ENCODE measurements around the gene FRMD4A. TPM values are rescaled to one million over a fixed set of nuclear protein-coding genes. Genes with fewer than 3 reads are reported as not detected.

FRMD4A gene
- total RNA-seq, 1 experiment from 2014 or later, result 7.0 TPM

- peaks cover 83% of the 10 kb centered on the region for H3K27me3 Mint-ChIP-seq (ENCODE audit: unreplicated experiment)
- CTCF ChIA-PET, result interaction anchor here (0.7 kb wide), 1 partner anchor 538 kb away, joined by 3 read pairs; no protein-coding TSS in a partner anchor
Observed at GRCh38 chr10:14318007-14318406, 12.7 kb downstream of the FRMD4A start.

GRCh38 chr10:14312014-14312413 is 18.7 kb downstream of the FRMD4A start:
- TF ChIP-seq, protein P1, sequence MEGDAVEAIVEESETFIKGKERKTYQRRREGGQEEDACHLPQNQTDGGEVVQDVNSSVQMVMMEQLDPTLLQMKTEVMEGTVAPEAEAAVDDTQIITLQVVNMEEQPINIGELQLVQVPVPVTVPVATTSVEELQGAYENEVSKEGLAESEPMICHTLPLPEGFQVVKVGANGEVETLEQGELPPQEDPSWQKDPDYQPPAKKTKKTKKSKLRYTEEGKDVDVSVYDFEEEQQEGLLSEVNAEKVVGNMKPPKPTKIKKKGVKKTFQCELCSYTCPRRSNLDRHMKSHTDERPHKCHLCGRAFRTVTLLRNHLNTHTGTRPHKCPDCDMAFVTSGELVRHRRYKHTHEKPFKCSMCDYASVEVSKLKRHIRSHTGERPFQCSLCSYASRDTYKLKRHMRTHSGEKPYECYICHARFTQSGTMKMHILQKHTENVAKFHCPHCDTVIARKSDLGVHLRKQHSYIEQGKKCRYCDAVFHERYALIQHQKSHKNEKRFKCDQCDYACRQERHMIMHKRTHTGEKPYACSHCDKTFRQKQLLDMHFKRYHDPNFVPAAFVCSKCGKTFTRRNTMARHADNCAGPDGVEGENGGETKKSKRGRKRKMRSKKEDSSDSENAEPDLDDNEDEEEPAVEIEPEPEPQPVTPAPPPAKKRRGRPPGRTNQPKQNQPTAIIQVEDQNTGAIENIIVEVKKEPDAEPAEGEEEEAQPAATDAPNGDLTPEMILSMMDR (IDR thresholded peaks at IDR 0.05; ENCODE audit: unreplicated experiment), result no peak
- H3K27me3 Mint-ChIP-seq (ENCODE audit: unreplicated experiment), result peaks cover 86% of the 10 kb centered on the region
- H3K27ac Mint-ChIP-seq (ENCODE audit: unreplicated experiment), result no peak overlapping the region
- DNase-seq, result no peak
- no peaks in the 10 kb centered on the region for H3K4me1 Mint-ChIP-seq (ENCODE audit: low read depth, unreplicated experiment)
- CTCF ChIA-PET, result no interaction called here
- no peak overlapping the region for H3K4me3 Mint-ChIP-seq (ENCODE audit: low read depth, unreplicated experiment)
- H3K36me3 Mint-ChIP-seq (ENCODE audit: insufficient read depth, unreplicated experiment), result no peaks in the 10 kb centered on the region
- no peaks in the 10 kb centered on the region for H3K9me3 Mint-ChIP-seq (ENCODE audit: low read depth, unreplicated experiment)
- BruUV-seq (replicated peaks), result no TSS peak
- intact Hi-C loops (cut with micrococcal nuclease; ENCODE audit: unreplicated experiment), result no loop called here

More at GRCh38 chr10:14318007-14318406, 12.7 kb downstream of the FRMD4A start:
- Mint-ChIP-seq H3K4me1 (ENCODE audit: low read depth, unreplicated experiment) (no peaks in the 10 kb centered on the region), H3K4me3 (ENCODE audit: low read depth, unreplicated experiment) (no peak overlapping the region), H3K36me3 (ENCODE audit: insufficient read depth, unreplicated experiment) (no peaks in the 10 kb centered on the region), H3K9me3 (ENCODE audit: low read depth, unreplicated experiment) (no peaks in the 10 kb centered on the region), H3K27ac (ENCODE audit: unreplicated experiment) (no peak overlapping the region)
- no TSS peak for BruUV-seq (replicated peaks)
- TF ChIP-seq, protein P1 (IDR thresholded peaks at IDR 0.05; ENCODE audit: unreplicated experiment), result no peak
- no peak for DNase-seq
- intact Hi-C loops (cut with micrococcal nuclease; ENCODE audit: unreplicated experiment), result no loop called here

GRCh38 chr10:14311206-14311957 is 19.3 kb downstream of the FRMD4A start:
- Mint-ChIP-seq H3K36me3 (ENCODE audit: insufficient read depth, unreplicated experiment) (no peaks in the 10 kb centered on the region), H3K27me3 (ENCODE audit: unreplicated experiment) (peaks cover 81% of the 10 kb centered on the region)

GRCh38 chr10:14309593-14309992 is 21.1 kb downstream of the FRMD4A start:
- Mint-ChIP-seq H3K9me3 (ENCODE audit: low read depth, unreplicated experiment) (no peaks in the 10 kb centered on the region), H3K4me1 (ENCODE audit: low read depth, unreplicated experiment) (no peaks in the 10 kb centered on the region), H3K27ac (ENCODE audit: unreplicated experiment) (no peak overlapping the region), H3K4me3 (ENCODE audit: low read depth, unreplicated experiment) (no peak overlapping the region), H3K27me3 (ENCODE audit: unreplicated experiment) (peaks cover 63% of the 10 kb centered on the region), H3K36me3 (ENCODE audit: insufficient read depth, unreplicated experiment) (no peaks in the 10 kb centered on the region)
- intact Hi-C loops (cut with micrococcal nuclease; ENCODE audit: unreplicated experiment), result no loop called here
- no peak for DNase-seq
- TF ChIP-seq, protein P1 (IDR thresholded peaks at IDR 0.05; ENCODE audit: unreplicated experiment), result no peak
- CTCF ChIA-PET, result no interaction called here
- BruUV-seq (replicated peaks), result no TSS peak

More at GRCh38 chr10:14311206-14311957, 19.3 kb downstream of the FRMD4A start:
- no peaks in the 10 kb centered on the region for H3K9me3 Mint-ChIP-seq (ENCODE audit: low read depth, unreplicated experiment)
- DNase-seq, result no peak
- TF ChIP-seq, protein P1 (IDR thresholded peaks at IDR 0.05; ENCODE audit: unreplicated experiment), result no peak
- BruUV-seq (replicated peaks), result no TSS peak
- no peak overlapping the region for H3K4me3 Mint-ChIP-seq (ENCODE audit: low read depth, unreplicated experiment)
- intact Hi-C loops (cut with micrococcal nuclease; ENCODE audit: unreplicated experiment), result no loop called here
- no peak overlapping the region for H3K27ac Mint-ChIP-seq (ENCODE audit: unreplicated experiment)
- CTCF ChIA-PET, result interaction anchor here (0.6 kb wide), 1 partner anchor 317 kb away, joined by 4 read pairs; no protein-coding TSS in a partner anchor
- H3K4me1 Mint-ChIP-seq (ENCODE audit: low read depth, unreplicated experiment), result no peaks in the 10 kb centered on the region
